GM12865 (cell line): Measurements from ENCODE around the gene RPAP3.

Experiments
- DNase-seq: peaks from one replicate; pipeline ENCODE4 v3.0.0; 2010; ENCODE audit warnings: low read depth
- H3K4me3 ChIP-seq: 2 replicates; pipeline ENCODE4 v1.5.1; 2011; ENCODE audit warnings: mild to moderate bottlenecking, low read depth, low read length, control low read depth
- TF ChIP-seq, protein P1 (sequence below): IDR thresholded peaks from 2 replicates; pipeline ENCODE4 v1.5.1; 2011; ENCODE audit warnings: low read length, control low read depth, low read depth, inconsistent platforms; ENCODE audit not compliant: insufficient read depth; ENCODE audit errors: missing control alignments

The RPAP3 gene

DNA sequence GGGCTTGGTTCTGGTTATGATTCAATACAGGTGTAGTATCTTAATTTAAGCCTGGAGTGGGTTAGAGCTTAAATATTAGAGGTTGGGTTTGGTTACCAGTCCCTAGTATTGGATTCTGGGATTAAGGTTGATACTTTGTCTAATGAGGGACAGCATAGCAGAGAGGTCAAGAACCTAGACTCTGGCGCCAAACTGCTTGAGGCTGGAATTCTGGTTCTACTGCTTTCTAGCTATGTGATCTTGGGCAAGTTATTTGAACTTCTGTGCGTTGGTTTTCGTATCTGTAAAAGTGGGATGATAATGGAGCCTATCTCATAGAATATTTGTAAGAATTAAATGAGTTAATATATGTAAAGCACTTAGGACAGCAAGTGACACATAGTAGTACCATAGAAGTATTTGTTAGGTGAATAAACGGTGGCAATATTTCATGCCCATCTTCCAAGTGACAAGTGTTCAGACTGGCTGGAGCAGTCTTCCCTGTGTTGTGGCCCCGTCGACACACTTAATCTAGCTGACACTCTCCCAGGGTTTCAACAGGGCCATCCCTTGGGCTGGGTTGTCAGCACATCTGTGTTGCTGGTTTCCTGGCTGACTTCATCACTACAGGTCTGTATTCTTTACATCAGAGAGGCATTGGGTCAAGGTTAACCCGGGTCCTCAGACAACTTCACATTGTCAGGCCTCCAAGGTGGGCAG, 16.5 kb upstream of the RPAP3 start:
- TF ChIP-seq, protein P1, sequence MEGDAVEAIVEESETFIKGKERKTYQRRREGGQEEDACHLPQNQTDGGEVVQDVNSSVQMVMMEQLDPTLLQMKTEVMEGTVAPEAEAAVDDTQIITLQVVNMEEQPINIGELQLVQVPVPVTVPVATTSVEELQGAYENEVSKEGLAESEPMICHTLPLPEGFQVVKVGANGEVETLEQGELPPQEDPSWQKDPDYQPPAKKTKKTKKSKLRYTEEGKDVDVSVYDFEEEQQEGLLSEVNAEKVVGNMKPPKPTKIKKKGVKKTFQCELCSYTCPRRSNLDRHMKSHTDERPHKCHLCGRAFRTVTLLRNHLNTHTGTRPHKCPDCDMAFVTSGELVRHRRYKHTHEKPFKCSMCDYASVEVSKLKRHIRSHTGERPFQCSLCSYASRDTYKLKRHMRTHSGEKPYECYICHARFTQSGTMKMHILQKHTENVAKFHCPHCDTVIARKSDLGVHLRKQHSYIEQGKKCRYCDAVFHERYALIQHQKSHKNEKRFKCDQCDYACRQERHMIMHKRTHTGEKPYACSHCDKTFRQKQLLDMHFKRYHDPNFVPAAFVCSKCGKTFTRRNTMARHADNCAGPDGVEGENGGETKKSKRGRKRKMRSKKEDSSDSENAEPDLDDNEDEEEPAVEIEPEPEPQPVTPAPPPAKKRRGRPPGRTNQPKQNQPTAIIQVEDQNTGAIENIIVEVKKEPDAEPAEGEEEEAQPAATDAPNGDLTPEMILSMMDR = no peak
- no peak for DNase-seq
- H3K4me3 ChIP-seq = no peak overlapping the region

DNA sequence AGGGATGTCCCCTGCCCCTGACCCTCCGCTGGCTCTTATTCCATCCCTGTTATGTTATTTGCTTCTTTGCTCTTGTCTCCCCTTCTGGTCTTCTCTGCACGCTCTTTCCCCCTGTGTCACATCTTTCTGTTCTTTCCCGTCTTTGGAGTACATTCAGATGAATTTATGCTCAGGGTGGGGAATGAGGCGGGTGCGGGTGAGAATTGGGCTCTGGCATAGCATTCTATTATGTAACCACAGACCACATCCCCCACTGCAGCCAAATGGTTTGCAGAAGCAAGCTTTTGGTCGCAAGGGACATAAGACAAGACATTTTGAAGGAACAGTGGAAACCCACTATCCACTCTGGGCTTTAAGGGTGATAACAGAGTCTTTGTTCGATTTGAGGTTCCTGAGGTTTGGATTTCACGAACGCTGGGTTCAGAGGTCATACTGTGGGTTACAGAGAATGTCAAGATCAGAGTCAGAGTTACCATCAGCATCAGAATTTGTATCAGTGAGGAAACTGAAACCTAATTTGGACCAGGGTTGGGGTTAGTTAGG, 15.7 kb upstream of the RPAP3 start:
- no peak overlapping the region for H3K4me3 ChIP-seq
- TF ChIP-seq, protein P1 = no peak
- no peak for DNase-seq

DNA sequence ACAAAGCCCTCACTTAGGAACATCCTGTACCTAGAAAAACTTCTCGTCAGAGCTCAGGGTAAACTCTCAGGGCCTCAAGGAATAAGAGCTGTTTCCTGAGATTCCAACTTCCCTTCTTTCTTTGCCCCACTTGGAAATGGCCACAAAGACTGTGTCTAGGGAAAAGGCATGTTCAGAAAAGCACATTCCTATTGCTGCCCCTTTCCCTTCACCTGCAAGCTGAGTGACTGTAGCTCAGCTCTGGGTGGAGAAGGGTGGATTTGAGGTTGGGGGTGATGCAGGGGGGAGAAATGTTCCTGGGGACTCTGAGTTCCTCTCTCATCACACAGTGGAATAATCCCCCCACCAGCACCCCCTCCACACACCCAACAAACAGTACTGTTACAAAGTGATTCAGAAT, 12.7 kb upstream of the RPAP3 start:
- no peak for DNase-seq
- TF ChIP-seq, protein P1 = no peak
- no peak overlapping the region for H3K4me3 ChIP-seq

DNA sequence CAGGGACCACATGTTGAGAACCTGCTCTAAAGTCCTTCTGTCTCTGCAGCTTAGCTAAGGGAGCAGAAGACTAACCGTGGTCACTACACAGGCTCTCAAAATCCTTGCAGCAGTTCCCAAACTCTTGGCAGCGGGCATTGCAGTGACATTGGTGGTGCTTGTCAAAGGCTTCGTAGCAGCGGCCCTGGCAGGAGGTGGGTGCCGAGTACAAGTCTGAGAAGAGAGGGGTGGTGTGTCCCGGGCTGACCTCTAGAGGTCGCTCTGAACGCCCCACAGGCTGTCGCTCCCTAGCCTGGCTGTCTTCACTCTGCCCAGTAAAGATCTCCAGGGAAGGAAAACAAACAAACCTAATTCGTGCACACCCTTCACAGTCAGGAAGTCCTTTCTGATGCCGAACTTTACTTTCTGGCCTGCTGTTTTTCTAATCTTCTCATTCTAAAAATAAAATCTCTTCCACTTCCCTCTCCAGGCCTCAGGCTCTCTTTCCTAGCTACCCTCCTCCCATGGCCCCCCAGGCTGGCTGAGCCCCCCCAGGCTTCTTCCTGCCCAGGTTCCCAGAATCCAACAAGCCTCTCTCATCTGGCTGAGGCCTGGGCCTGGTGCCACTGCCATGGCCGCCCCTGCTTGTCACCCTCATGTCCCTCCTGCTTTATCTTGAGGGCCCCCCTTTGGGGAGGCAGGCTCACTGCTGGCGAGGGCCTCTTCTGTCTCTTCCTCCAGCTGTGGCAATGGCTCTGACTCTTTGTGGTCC, 11.8 kb upstream of the RPAP3 start:
- TF ChIP-seq, protein P1 = peak; percentile 67
- DNase-seq = peak; percentile 62
- no peak overlapping the region for H3K4me3 ChIP-seq

DNA sequence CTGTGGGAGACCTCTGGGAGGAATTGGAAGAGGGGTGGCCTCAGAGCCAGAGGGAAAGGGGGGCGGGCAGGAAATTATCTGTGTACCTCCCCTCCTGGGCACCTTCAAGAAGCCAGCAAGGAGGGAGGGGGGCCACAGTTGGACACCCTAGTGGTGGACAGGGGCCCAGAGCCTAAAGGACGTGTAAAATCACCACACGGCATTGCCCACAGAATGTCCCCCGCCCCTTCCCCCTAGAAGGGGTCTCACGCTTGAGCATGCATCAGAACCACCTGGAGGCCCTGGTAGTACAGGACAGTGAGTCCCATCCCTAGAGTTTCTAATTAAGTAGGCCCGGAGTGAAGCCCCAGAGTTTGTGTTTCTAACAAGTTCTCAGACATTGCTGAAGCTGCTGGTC, 11.2 kb upstream of the RPAP3 start:
- TF ChIP-seq, protein P1 = no peak
- DNase-seq = no peak
- no peak overlapping the region for H3K4me3 ChIP-seq

DNA sequence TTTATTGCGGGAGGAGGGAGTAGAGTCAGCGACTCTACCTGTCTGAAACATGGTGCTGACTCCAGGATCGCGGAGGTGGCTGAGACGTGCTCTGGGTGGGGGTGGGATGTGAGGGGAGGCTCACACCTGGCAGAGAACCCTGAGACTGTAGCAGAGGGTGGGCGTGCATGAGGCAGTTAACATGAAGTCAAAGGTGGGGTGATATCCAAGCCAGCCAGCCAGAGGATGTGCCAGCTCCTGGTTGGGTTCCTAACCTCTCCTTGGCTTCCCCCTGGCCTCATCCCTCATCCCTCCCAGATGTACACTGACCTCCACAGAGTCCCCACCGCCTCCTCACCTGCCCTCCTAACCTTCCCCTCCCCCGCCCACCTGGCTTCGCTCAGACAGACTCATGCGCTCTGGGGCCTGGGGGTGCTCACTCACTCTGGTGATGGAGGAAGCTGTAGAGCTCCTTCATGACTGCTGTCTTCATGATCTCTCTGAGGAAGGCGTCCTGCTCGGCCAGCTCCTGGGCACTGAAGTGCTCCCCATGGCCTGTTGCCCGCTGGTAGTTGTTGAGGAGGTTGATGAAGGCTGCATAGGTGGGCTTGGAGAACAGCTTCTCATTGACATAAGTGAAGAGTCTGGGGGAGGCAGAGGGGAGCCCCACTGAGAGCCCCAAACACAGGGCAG, 10.2 kb upstream of the RPAP3 start:
- no peak overlapping the region for H3K4me3 ChIP-seq
- DNase-seq = no peak
- TF ChIP-seq, protein P1 = no peak
